NK-92 (cell line): Measurements from ENCODE around the gene TRIM74.
"Not testable (repeated sequence)": the region's sequence is repeated elsewhere in the genome, so short reads cannot be mapped to it uniquely, and the experiment has no call there.

ENCODE experiments used
- DNase-seq: peaks from one replicate; lab custom pipeline; 2025; ENCODE audit not compliant: unreplicated experiment; lab: John Stamatoyannopoulos, UW

TRIM74 gene

GRCh38 chr7:72960029-72960428 is 9.2 kb downstream of the TRIM74 start:
- not testable (repeated sequence) for DNase-seq

GRCh38 chr7:72954563-72955198 is 14.6 kb downstream of the TRIM74 start:
- DNase-seq, result not testable (repeated sequence)

GRCh38 chr7:72953901-72954562 is 15.2 kb downstream of the TRIM74 start:
- not testable (repeated sequence) for DNase-seq

GRCh38 chr7:72950432-72950831 is 18.8 kb downstream of the TRIM74 start:
- DNase-seq, result not testable (repeated sequence)

GRCh38 chr7:72949686-72950085 is 19.6 kb downstream of the TRIM74 start:
- not testable (repeated sequence) for DNase-seq

GRCh38 chr7:72949276-72949675 is 20.0 kb downstream of the TRIM74 start:
- not testable (repeated sequence) for DNase-seq

- DNase-seq, result not testable (repeated sequence)
Observed at GRCh38 chr7:72948714-72949113, 20.6 kb downstream of the TRIM74 start.

- DNase-seq, result not testable (repeated sequence)
Observed at GRCh38 chr7:72946130-72946745, 23.0 kb downstream of the TRIM74 start.

- not testable (repeated sequence) for DNase-seq
Observed at GRCh38 chr7:72945597-72945996, 23.7 kb downstream of the TRIM74 start.

- not testable (repeated sequence) for DNase-seq
Observed at GRCh38 chr7:72944937-72945336, 24.3 kb downstream of the TRIM74 start.

GRCh38 chr7:72942956-72943355 is 26.3 kb downstream of the TRIM74 start:
- not testable (repeated sequence) for DNase-seq

GRCh38 chr7:72942022-72942705 is 27.1 kb downstream of the TRIM74 start:
- not testable (repeated sequence) for DNase-seq

- not testable (repeated sequence) for DNase-seq
Observed at GRCh38 chr7:72928216-72928615, 41.0 kb downstream of the TRIM74 start.

GRCh38 chr7:72927791-72928190 is 41.5 kb downstream of the TRIM74 start:
- not testable (repeated sequence) for DNase-seq

- no peak for DNase-seq
Observed at GRCh38 chr7:72925546-72926120, 43.6 kb downstream of the TRIM74 start.

- DNase-seq, result no peak
Observed at GRCh38 chr7:72924733-72925545, 44.3 kb downstream of the TRIM74 start, which contains the start of gene POM121. TSS of gene POM121 (plus strand) at chr7:72925095. CDS start at chr7:72925122, 27 bp downstream.

GRCh38 chr7:72924386-72924732 is 44.9 kb downstream of the TRIM74 start:
- no peak for DNase-seq

- no peak for DNase-seq
Observed at GRCh38 chr7:72919256-72919775, 50.0 kb downstream of the TRIM74 start.

- not testable (repeated sequence) for DNase-seq
Observed at GRCh38 chr7:72914756-72915525, 54.3 kb downstream of the TRIM74 start.
